Measurements from ENCODE around the gene EFCAB5. TPM values are rescaled to one million over a fixed set of nuclear protein-coding genes. Genes with fewer than 3 reads are reported as not detected.

The EFCAB5 gene
- total RNA-seq, 1 experiment from 2014 or later = 0.07 TPM

DNA sequence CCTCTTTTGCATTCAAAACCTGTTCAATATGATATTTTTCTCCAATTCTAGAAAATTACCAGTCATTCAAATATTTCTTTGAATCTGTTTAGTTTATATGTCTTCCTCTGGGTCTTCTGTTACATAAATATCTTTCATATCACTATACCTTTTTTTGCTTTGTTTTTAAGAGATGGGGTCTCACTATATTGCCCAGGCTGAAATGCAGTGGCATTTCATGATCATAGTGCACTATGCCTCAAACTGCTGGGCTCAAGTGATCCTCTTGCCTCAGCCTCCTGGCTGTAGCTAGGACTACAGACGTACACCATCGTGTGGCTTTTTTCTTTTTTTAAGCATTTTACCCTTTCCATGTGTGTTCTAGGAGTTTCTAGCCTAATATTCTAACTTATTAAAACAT is 214.0 kb downstream of the EFCAB5 start:
- no peaks in the 10 kb centered on the region for H3K4me1 ChIP-seq (ENCODE audit: insufficient read depth, low read length)
- peaks cover 27% of the 10 kb centered on the region for H3K36me3 ChIP-seq (ENCODE audit: low read depth, low read length)
- ATAC-seq (no peak), DNase-seq (no peak)
- no peak overlapping the region for H3K9ac ChIP-seq (ENCODE audit: low read length)
- BruUV-seq (replicated peaks) = no TSS peak
- TF ChIP-seq EZH2phosphoT487 (IDR thresholded peaks at IDR 0.05; ENCODE audit: borderline replicate concordance, low read length) = no peak
- TF ChIP-seq, protein P1, sequence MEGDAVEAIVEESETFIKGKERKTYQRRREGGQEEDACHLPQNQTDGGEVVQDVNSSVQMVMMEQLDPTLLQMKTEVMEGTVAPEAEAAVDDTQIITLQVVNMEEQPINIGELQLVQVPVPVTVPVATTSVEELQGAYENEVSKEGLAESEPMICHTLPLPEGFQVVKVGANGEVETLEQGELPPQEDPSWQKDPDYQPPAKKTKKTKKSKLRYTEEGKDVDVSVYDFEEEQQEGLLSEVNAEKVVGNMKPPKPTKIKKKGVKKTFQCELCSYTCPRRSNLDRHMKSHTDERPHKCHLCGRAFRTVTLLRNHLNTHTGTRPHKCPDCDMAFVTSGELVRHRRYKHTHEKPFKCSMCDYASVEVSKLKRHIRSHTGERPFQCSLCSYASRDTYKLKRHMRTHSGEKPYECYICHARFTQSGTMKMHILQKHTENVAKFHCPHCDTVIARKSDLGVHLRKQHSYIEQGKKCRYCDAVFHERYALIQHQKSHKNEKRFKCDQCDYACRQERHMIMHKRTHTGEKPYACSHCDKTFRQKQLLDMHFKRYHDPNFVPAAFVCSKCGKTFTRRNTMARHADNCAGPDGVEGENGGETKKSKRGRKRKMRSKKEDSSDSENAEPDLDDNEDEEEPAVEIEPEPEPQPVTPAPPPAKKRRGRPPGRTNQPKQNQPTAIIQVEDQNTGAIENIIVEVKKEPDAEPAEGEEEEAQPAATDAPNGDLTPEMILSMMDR (conservative IDR thresholded peaks at IDR 0.05; ENCODE audit: low read depth, low read length) = no peak
- TF ChIP-seq EZH2 (IDR thresholded peaks at IDR 0.05; ENCODE audit: low read length, unreplicated experiment) = no peak
- H3K79me2 ChIP-seq (ENCODE audit: low read length) = peaks cover 30% of the 10 kb centered on the region
- peaks cover 13% of the 10 kb centered on the region; the same call in 1 of the 2 replicates for H3K9me3 ChIP-seq (ENCODE audit: low read length)
- POLR2A ChIA-PET (ENCODE audit: unreplicated experiment) = no interaction called here
- no peaks in the 10 kb centered on the region for H3K27me3 ChIP-seq (ENCODE audit: low read length)
- CTCF ChIA-PET = no interaction called here
- H3K27ac ChIP-seq (ENCODE audit: low read length) = no peak overlapping the region
- no peak overlapping the region for H2AFZ ChIP-seq (ENCODE audit: low read length)
- H3K4me3 ChIP-seq (ENCODE audit: low read length) = no peak overlapping the region
- no peak overlapping the region for H3K4me2 ChIP-seq (ENCODE audit: low read length)
- intact Hi-C loops (cut with micrococcal nuclease) = no loop called here
- H4K20me1 ChIP-seq (ENCODE audit: low read length) = 0 out of 2 replicates have a peak, but pooled peaks cover 4% of the 10 kb centered on the region
- H3F3A ChIP-seq (ENCODE audit: low read length, unreplicated experiment) = no peaks in the 10 kb centered on the region
- no peaks in the 10 kb centered on the region for H3K9me2 ChIP-seq (replicated peaks; ENCODE audit: low read length)

Small RNA genes within 50 kb of the gene (microRNA-seq; reads per million reads assigned to microRNA genes)
- gene MIR423 (ENCODE audit: unreplicated experiment) = not detected

Other genes with a start within 250 kb of the EFCAB5 start
- gene SSH2, start 11.4 kb upstream of the EFCAB5 start, total RNA-seq (2014; rRNA removed) = 8.5 and 11.8 TPM in 2 replicates
- gene NSRP1, start 175.2 kb downstream of the EFCAB5 start, total RNA-seq (2014; rRNA removed) = 6.4 and 8.6 TPM in 2 replicates